Bronchial epithelial cell (primary cell): Measurements from ENCODE around the gene DCAF6. TPM values are rescaled to one million over a fixed set of nuclear protein-coding genes. Genes with fewer than 3 reads are reported as not detected.
A peak's percentile ranks its signal among the peaks of the same experiment; 100 is the strongest.

Source experiments
- DNase-seq: peaks from one replicate; pipeline ENCODE4 v3.0.0-alpha.2; 2010; ENCODE audit warnings: low read depth
- FAIRE-seq: peaks from 2 replicates; lab custom pipeline; 2011; peaks lifted over from hg19 to GRCh38; lab: Jason Lieb, UNC
- H3K27me3 ChIP-seq: 2 replicates; pipeline ENCODE4 v1.5.1; 2011; ENCODE audit warnings: low read length; ENCODE audit not compliant: control insufficient read depth, insufficient read depth
- H3K36me3 ChIP-seq: 2 replicates; pipeline ENCODE4 v1.5.1; 2011; ENCODE audit warnings: low read length; ENCODE audit not compliant: control insufficient read depth, insufficient read depth
- H3K4me3 ChIP-seq: 2 replicates; pipeline ENCODE4 v1.5.1; 2011; ENCODE audit warnings: mild to moderate bottlenecking, low read depth, low read length, control low read depth
- total RNA-seq: library from RNA; depleted of rRNA; stranded (reverse); fragments of >200 nt; gene quantifications from 2 replicates; pipeline ENCODE4 v1.2.1, GENCODE V29; 2014
- TF ChIP-seq, protein P1 (sequence below): IDR thresholded peaks from 2 replicates; pipeline ENCODE4 v1.5.1; 2011; ENCODE audit warnings: mild to moderate bottlenecking, moderate library complexity, low read length, control low read depth, inconsistent platforms; ENCODE audit not compliant: insufficient read depth, severe bottlenecking

The DCAF6 gene
- total RNA-seq, 1 donor from 2014 or later = 28.2 TPM

DNA sequence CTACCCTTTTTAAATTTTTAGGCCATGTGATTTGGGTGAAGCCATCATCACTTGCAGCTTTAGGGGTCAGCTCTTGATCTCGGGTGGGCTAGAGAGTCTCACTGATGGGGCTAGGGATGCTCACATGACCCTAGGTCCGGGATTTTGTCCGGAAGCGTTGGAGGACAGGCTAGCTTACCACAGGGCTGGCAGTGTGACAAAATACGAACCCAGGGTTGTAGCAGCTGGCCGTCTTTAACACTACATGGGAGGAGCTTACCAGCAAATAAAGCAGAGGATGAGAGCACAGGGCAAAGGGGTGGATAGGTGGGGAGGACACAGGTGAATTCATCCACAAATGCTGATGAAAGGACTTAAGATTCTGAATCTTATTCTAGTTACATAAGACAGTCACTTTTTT, 178.4 kb downstream of the DCAF6 start:
- no peaks in the 10 kb centered on the region for H3K27me3 ChIP-seq
- TF ChIP-seq, protein P1, sequence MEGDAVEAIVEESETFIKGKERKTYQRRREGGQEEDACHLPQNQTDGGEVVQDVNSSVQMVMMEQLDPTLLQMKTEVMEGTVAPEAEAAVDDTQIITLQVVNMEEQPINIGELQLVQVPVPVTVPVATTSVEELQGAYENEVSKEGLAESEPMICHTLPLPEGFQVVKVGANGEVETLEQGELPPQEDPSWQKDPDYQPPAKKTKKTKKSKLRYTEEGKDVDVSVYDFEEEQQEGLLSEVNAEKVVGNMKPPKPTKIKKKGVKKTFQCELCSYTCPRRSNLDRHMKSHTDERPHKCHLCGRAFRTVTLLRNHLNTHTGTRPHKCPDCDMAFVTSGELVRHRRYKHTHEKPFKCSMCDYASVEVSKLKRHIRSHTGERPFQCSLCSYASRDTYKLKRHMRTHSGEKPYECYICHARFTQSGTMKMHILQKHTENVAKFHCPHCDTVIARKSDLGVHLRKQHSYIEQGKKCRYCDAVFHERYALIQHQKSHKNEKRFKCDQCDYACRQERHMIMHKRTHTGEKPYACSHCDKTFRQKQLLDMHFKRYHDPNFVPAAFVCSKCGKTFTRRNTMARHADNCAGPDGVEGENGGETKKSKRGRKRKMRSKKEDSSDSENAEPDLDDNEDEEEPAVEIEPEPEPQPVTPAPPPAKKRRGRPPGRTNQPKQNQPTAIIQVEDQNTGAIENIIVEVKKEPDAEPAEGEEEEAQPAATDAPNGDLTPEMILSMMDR = no peak
- DNase-seq = no peak
- no peak overlapping the region for H3K4me3 ChIP-seq
- no peak for FAIRE-seq
- H3K36me3 ChIP-seq = no peaks in the 10 kb centered on the region

DNA sequence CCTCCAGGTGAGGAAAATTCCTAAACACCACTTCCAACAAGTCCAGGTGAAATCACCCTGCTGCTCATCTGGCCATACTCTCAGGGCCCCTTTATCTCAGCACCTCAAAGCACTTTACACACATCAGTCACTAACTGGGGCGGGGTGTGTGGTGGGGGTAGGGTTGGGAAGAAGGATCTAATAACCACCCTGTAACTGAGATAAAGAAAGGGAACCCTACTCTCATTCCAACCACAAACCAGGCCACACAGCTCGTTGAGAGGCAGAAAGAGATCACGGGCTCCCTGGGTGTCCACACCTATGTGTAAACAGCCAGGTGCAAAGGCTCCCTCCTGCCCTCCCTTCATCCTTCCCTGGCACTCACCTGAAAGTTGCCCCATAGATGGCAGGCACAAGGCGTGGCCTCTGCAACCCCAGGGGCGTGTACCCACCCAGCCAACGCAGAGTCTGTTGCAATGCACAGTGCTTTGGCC, 179.9 kb downstream of the DCAF6 start:
- no peaks in the 10 kb centered on the region for H3K36me3 ChIP-seq
- FAIRE-seq (no peak), DNase-seq (peak; percentile 35)
- TF ChIP-seq, protein P1 = no peak
- no peaks in the 10 kb centered on the region for H3K27me3 ChIP-seq
- no peak overlapping the region for H3K4me3 ChIP-seq

DNA sequence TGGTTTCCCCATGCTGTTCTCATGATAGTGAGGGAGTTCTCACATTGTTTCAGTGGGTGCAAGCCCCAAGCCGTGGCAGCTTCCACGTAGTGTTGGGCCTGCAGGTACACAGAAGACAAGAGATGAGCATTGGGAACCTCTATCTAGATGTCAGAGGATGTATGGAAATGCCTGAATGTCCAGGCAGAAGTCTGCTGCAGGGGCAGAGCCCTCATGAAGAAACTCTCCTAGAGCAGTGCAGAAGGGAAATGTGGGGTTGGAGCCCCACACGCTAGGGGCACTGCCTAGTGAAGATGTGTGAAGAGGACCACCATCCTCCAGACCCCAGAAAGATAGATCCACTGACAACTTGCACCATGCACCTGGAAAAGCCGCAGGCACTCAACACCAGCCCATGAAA, 183.3 kb downstream of the DCAF6 start:
- H3K4me3 ChIP-seq = no peak overlapping the region
- TF ChIP-seq, protein P1 = no peak
- DNase-seq (no peak), FAIRE-seq (no peak)
- H3K27me3 ChIP-seq = no peaks in the 10 kb centered on the region
- no peaks in the 10 kb centered on the region for H3K36me3 ChIP-seq

DNA sequence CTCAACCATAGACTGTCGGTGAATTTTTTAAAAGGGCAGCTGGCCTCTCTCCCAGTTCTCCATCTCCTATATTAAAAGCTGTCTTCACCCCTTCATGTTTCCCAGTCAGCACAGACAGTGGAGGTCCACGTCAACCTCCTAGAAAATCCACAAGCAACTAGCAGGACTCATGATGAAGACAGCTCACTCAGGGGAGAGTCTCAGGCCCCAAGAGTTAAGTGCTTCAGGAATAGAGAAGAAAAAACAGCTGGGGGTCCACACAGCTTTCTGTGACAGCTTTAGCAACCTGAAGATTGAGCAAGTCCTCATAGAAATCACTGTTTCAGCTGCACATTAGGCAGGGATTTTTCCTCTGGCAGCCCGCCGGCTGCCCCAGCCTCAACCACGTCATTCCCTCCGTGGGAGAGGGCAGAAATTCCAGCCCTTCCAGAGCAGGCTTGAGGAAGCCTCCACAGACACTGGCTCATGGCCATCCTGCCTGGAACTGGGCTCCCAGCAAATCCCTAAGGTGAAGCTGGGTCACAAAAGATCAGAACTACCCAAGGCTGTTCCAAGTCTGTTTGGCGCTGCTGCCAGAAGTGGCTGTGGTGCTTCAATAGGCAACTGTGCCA, 185.0 kb downstream of the DCAF6 start:
- Histone ChIP-seq H3K27me3 (no peaks in the 10 kb centered on the region), H3K36me3 (no peaks in the 10 kb centered on the region), H3K4me3 (no peak overlapping the region)
- FAIRE-seq = no peak
- DNase-seq = peak; percentile 13
- TF ChIP-seq, protein P1 = no peak

DNA sequence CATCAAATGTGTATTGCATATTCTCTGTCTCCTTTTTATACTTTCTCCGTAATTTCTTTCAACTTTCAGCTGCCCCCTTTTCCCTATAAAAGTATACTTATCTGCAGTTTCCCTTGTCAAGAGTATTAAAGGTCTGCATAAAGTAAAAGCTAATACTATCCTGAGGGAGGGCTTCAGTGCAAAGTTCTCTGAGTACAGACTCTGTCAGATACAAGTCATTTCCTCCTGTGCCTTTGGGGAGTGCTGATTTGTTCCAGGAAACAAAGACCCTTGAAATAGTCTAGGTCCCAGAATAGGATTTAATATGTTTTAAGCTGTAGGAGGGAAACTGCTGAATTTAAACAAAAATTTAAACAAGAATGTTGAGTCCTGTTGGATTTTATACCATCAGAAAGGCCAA, 188.6 kb downstream of the DCAF6 start:
- no peak for DNase-seq
- FAIRE-seq = no peak
- H3K27me3 ChIP-seq = no peaks in the 10 kb centered on the region
- no peaks in the 10 kb centered on the region for H3K36me3 ChIP-seq
- TF ChIP-seq, protein P1 = no peak
- H3K4me3 ChIP-seq = no peak overlapping the region

Other genes with a start within 250 kb of the DCAF6 start
- gene MPZL1, start 214.7 kb upstream of the DCAF6 start, total RNA-seq = 69.8 and 95.6 TPM in 2 replicates
- 0.26 TPM in 2 replicates for gene ADCY10, start 22.5 kb upstream of the DCAF6 start, total RNA-seq
- 10.8 and 23.6 TPM in 2 replicates for gene MPC2, start 389 bp downstream of the DCAF6 start, total RNA-seq
- 7.4 and 8.2 TPM in 2 replicates for gene GPR161, start 200.2 kb downstream of the DCAF6 start, total RNA-seq
- gene TIPRL, start 242.3 kb downstream of the DCAF6 start, total RNA-seq = 25.3 and 38.5 TPM in 2 replicates